ENCODE measurements around the gene DGCR8. TPM values are rescaled to one million over a fixed set of nuclear protein-coding genes. Genes with fewer than 3 reads are reported as not detected.
A peak's percentile ranks its signal among the peaks of the same experiment; 100 is the strongest.

The DGCR8 gene
- 10 to 100 TPM; 43.5 to 47.7 TPM for total RNA-seq

DNA sequence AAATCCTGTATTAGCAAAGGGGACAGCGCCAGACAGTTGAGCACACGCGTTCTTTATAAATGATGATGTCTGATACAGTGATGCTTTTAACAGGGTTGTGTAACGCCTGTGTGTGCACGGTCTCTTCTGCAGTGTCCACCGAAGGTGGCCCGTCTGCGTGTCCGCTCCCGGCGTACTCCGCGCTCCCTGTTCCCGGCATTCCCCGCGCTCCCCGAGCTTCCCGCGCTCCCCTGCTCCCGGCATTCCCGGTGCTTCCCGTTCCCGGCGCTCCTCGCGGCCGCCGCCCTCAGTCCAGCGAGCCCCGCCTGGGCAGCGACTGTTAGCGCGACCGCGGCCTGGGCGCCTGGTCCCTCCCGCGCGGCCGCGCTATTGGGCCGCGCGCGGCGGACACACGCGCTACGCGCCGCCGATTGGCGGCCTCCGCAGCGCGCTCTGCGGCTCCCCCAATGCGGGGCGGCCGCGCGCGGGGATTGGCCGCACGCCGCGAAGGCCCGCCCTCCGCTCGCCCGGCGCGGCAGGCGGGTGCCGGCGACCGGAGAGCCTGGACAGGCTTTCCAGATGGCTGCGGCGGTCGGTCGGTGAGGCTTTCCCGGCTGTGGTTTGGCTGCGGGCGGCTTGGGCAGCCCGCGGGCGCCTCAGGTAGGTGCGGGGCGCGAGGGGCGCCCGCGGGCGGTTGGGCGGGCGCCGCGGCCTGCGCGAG lies at the start of gene DGCR8:
TSS of gene DGCR8 (plus strand) at position 497 of the 700 bp plus-strand sequence. CDS start 5,723 bp downstream, outside the sequence.

DNA sequence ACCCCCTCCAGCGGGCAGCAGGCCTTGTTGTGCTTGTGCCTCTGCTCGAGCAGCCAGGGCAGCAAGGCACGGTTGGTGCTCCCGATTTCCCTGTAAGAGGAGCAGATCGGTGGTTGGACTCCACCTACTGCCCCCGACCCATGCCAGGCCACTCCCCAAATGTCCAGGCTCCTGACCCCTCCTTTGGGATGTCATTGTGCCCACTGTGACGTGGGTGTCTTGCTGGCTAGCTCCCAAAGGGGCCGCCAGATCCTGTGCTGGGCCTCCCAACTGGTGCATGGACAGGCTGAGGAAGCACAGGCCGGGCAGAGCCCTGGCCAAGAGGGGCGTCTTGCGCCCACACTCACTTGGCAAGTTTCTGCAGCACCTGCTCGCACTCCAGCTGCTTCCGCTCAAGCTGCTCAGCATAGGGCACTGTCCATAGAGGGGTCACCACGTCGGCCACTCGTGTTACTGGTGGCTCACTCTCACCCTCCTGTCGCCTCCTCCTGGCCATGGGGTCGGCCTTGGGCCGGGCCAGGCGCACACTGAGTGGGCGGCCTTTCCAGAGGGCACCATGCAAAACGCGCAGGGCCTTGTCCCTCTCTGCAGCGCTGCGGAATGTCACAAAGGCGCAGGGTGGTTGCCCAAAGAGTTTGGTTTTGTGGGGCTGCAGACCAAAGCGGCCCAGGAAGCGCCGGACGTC lies 35.8 kb downstream of the DGCR8 start, which contains the start of gene RANBP1:
TSS of gene RANBP1 (plus strand) at position 414 of the 685 bp plus-strand sequence. CDS start at position 495, 81 bp downstream.

DNA sequence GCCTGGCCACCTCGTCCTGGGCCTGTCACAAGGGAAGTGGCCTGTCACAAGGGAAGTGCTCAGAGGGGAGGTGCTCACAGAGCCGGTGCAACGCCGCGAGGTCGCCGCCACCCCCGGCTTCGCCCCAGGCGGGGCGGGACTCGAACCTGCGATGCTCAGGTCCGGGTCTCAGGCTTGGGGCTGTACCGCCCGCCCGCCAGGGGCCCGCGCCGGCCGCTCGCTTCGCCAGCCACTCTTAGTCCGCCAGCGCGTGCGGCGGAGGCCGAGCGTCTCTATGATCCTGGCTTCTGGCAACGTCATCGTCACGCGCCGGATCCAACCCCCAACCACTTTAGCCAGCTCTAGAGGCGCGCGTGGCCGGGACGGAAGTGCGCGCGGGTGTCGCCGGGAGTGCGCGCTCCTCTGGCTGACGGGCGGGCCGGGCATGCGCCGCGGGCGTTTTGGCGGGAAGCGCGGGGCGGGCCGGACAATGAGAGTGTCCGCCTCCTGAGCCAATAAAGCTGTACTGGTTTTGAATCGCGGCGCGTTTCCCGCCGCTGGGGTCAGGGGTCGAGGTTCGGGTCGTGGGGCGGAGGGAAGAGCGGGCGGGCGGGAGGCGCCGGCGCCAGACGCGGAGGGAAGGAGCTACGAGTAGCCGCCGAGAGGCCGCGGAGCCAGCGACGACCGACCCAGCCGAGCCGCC lies 37.1 kb downstream of the DGCR8 start, which contains the start of gene TRMT2A:
TSS of gene TRMT2A (minus strand) at position 276 of the 682 bp plus-strand sequence. CDS start 320 bp downstream, outside the sequence.

DNA sequence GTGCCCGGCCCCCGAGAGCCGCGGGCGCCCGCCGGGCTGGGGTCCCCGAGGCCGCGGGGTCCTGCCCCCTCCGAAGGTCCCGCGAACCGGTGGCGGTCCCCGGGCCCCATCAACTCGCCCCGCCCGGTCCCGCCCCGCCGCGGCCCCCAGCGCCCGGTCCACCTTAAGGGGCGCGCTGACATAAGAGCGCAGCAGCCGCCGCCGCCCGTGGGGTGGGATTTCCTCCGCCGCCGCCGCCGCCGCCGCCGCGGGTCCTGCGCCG lies 51.5 kb downstream of the DGCR8 start, which contains the start of gene ZDHHC8:
TSS of gene ZDHHC8 (plus strand) at position 208 of the 262 bp plus-strand sequence. CDS start 144 bp downstream, outside the sequence.

DNA sequence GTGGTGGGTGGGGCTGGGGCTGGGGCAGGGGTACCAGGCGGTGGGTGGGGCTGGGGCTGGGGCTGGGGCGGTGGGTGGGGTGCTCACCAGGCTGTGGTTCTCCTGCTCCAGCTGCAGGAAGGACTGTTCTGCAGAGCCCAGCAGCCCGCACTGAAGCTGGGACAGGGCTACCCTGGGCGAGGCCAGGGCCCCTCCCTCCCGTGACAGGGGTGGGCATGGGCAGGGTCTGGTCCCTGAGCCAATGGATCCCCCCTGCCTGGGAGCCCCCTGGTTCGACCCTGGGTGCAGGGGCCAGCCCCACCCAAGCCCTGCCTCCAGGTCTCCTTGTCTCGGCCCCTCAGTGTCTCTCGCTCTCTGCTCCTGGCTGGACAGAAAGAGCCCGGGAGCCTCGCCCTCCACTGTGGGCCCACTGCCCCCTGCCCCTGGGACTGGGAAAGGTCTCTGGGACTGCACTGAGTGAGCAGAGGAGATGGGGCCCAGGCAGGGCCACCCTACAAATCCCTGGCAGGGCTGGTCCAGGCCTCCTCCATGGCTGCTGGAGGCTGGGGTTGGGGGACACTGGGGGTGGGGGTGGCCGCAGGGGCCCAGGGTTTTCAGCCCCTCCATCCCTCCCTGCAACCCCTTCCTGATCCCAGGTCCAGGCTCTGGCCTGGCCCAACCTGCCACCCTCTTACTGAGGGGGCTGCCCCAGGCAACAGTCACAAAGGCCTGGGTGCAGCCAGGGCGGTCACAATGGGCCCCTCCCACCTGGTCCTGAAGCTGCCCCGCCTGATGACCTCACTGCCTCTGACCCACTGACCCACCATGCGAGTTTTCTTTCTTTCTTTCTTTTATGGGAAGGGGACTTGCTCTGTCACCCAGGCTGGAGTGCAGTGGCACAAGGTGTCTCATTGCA lies 70.6 kb downstream of the DGCR8 start, which contains the start of gene CCDC188:
TSS of gene CCDC188 (minus strand) at position 675 of the 895 bp plus-strand sequence. CDS start at position 606, 69 bp downstream.

Small RNA genes lying within 50 kb of the gene (microRNA-seq; reads per million reads assigned to microRNA genes)
- 35.9 reads per million, percentile 60 among the genes with 10 or more reads in this experiment for gene MIR185 (ENCODE audit: borderline microRNAs expressed, borderline replicate concordance)
- not detected for gene MIR6816 (ENCODE audit: borderline microRNAs expressed, borderline replicate concordance)

Other genes starting within 250 kb of the DGCR8 start
- gene GNB1L, start 225.4 kb upstream of the DGCR8 start, total RNA-seq = 1 to 10 TPM; 6.5 to 7.1 TPM
- gene RTL10, start 225.4 kb upstream of the DGCR8 start, total RNA-seq = 10 to 100 TPM; 21.3 to 22.0 TPM
- 10 to 100 TPM; 64.4 to 66.3 TPM for gene COMT, start 138.5 kb upstream of the DGCR8 start, total RNA-seq
- 10 to 100 TPM; 16.7 to 17.0 TPM for gene TXNRD2, start 138.4 kb upstream of the DGCR8 start, total RNA-seq
- 1 to 10 TPM; 1.3 to 1.8 TPM for gene ARVCF, start 63.4 kb upstream of the DGCR8 start, total RNA-seq
- gene TANGO2, start 59.1 kb upstream of the DGCR8 start, total RNA-seq = 10 to 100 TPM; 29.1 to 31.9 TPM
- 100 to 1,000 TPM; 148 to 159 TPM for gene RANBP1, start 35.9 kb downstream of the DGCR8 start, total RNA-seq
- gene TRMT2A, start 37.0 kb downstream of the DGCR8 start, total RNA-seq = 10 to 100 TPM; 81.2 to 88.8 TPM
- 10 to 100 TPM; 63.6 to 68.4 TPM for gene ZDHHC8, start 51.6 kb downstream of the DGCR8 start, total RNA-seq
- under 1 TPM in 1 of 2 experiments, not detected in 1; 0.14 TPM for gene CCDC188, start 70.8 kb downstream of the DGCR8 start, total RNA-seq
- 1 to 10 TPM; 5.2 to 5.4 TPM for gene RTN4R, start 188.1 kb downstream of the DGCR8 start, total RNA-seq
- 10 to 100 TPM; 67.8 to 67.9 TPM for gene DGCR6L, start 239.8 kb downstream of the DGCR8 start, total RNA-seq

Measured in activated naive CD4-positive, alpha-beta T cell treated with anti-CD3 and anti-CD28 coated beads, Interleukin-2, amount 10 ng/mL, durations not matched to agents 5 hours and 36 hours (primary cell).